ENCODE results near the gene AGPAT1.

DNA sequence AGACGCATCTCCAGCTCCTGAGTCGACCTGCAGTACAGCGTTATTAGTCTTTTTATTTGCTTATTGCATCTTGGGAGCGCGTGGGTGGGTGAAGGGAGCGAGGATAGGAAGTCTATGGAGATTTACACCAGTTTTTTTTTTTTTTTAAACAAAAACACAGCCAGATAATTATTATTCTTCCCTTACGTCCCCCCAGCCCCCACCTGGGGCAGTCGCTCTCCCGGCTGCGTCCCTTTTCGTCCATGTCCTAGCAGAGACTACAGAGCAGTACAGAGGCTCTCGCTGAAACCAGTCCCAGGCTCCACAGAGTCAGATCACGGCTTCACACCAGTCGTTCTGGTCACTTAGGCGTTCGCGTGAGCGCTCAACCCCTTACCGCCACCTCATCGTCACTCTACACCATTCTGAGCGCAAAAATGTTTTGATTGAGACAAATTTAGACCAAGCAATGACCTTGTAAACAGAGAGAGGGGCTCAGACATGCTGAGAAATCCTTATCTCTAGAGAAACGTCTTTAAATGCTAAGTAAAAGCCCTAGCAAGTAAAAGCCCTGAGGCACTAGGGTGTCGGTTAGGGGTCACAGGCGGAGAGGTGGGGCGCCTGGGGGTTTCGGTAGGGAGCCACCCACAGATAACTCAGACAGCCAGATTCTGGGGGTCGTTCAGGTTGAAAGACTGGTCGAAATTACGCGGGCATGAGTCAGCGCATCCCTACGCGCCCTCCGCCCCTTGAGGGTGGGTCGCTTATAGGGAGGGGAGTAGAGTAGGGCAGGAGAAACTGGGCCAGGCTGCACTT lies 22.9 kb downstream of the AGPAT1 start:
- TF ChIP-seq, protein P1, sequence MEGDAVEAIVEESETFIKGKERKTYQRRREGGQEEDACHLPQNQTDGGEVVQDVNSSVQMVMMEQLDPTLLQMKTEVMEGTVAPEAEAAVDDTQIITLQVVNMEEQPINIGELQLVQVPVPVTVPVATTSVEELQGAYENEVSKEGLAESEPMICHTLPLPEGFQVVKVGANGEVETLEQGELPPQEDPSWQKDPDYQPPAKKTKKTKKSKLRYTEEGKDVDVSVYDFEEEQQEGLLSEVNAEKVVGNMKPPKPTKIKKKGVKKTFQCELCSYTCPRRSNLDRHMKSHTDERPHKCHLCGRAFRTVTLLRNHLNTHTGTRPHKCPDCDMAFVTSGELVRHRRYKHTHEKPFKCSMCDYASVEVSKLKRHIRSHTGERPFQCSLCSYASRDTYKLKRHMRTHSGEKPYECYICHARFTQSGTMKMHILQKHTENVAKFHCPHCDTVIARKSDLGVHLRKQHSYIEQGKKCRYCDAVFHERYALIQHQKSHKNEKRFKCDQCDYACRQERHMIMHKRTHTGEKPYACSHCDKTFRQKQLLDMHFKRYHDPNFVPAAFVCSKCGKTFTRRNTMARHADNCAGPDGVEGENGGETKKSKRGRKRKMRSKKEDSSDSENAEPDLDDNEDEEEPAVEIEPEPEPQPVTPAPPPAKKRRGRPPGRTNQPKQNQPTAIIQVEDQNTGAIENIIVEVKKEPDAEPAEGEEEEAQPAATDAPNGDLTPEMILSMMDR (conservative IDR thresholded peaks at IDR 0.05; ENCODE audit: low read length) = no peak
- TF ChIP-seq EZH2phosphoT487 (IDR thresholded peaks at IDR 0.05; ENCODE audit: borderline replicate concordance, low read depth, low read length) = no peak
